IMR-90 (cell line): ENCODE results near the gene DYNLL2.

Experiments
- BHLHE40 ChIP-seq: fragments of 150-350 bp; IDR thresholded peaks from 2 replicates; pipeline ENCODE4 v1.6.1; 2016; ENCODE audit warnings: mild to moderate bottlenecking, low read depth, low read length
- CEBPB ChIP-seq: IDR thresholded peaks from 2 replicates; pipeline ENCODE4 v1.6.1; 2012; ENCODE audit warnings: low read depth, low read length, improper control_type of control experiment
- CHD1 ChIP-seq: IDR thresholded peaks from 2 replicates; pipeline ENCODE4 v1.6.1; 2012; ENCODE audit warnings: low read depth, low read length, improper control_type of control experiment
- CTCF ChIP-seq: conservative IDR thresholded peaks from 2 replicates; pipeline ENCODE4 v1.5.1; 2012; ENCODE audit warnings: mild to moderate bottlenecking, low read depth, low read length, improper control_type of control experiment
- ELK1 ChIP-seq: fragments of 150-350 bp; IDR thresholded peaks from 2 replicates; pipeline ENCODE4 v1.6.1; 2016; ENCODE audit warnings: low read depth, mild to moderate bottlenecking, low read length, moderate library complexity, borderline replicate concordance
- MAFK ChIP-seq: IDR thresholded peaks from 2 replicates; pipeline ENCODE4 v1.6.1; 2012; ENCODE audit warnings: low read depth, low read length, improper control_type of control experiment
- MXI1 ChIP-seq: IDR thresholded peaks from 2 replicates; pipeline ENCODE4 v1.6.1; 2012; ENCODE audit warnings: low read depth, mild to moderate bottlenecking, low read length, moderate library complexity, borderline replicate concordance
- POLR2A ChIP-seq: IDR thresholded peaks from 2 replicates; pipeline ENCODE4 v1.6.1; 2012; ENCODE audit warnings: mild to moderate bottlenecking, low read depth, low read length
- RAD21 ChIP-seq: IDR thresholded peaks from 2 replicates; pipeline ENCODE4 v1.6.1; 2012; ENCODE audit warnings: low read length, improper control_type of control experiment
- RFX5 ChIP-seq: IDR thresholded peaks from 2 replicates; pipeline ENCODE4 v1.8.0; 2012; ENCODE audit warnings: low read depth, mild to moderate bottlenecking, low read length, moderate library complexity
- SMC3 ChIP-seq: fragments of 150-350 bp; IDR thresholded peaks from 2 replicates; pipeline ENCODE4 v1.6.1; 2016; ENCODE audit warnings: low read depth, mild to moderate bottlenecking, antibody characterized with exemption, low read length, moderate library complexity
- USF2 ChIP-seq: fragments of 150-350 bp; IDR thresholded peaks from 2 replicates; pipeline ENCODE4 v1.6.1; 2017; ENCODE audit warnings: mild to moderate bottlenecking, antibody characterized with exemption, low read length, low read depth

- TF ChIP-seq CTCF: no peak
- no peak for TF ChIP-seq SMC3
- TF ChIP-seq RFX5: no peak
- TF ChIP-seq USF2: no peak
- peak; percentile 9; the same call in 1 of the 2 replicates for TF ChIP-seq POLR2A
- peak; percentile 78; the same call in 1 of the 2 replicates for TF ChIP-seq MXI1
- no peak for TF ChIP-seq CHD1
- TF ChIP-seq BHLHE40: no peak
- no peak for TF ChIP-seq RAD21
- no peak for TF ChIP-seq ELK1
- no peak for TF ChIP-seq CEBPB
- TF ChIP-seq MAFK: no peak
Observed at GRCh38 chr17:58083491-58084316, 485 bp downstream of the DYNLL2 start.
